Ascending aorta (tissue), 2 donors: Measurements from ENCODE around the gene STAC3. TPM values are rescaled to one million over a fixed set of nuclear protein-coding genes. Genes with fewer than 3 reads are reported as not detected.

Experiments
- DNase-seq, 2 donors: peaks; one replicate each; pipeline ENCODE4 v3.0.0-alpha.2; 2019; ENCODE audit warnings: low spot score in 2 of 2
- H3K27ac ChIP-seq, 2 donors: fragments of 200-600 bp; sonication (generic); one replicate each; pipeline ENCODE4 v1.5.1; 2016 to 2017; ENCODE audit warnings: mild to moderate bottlenecking in 1 of 2
- H3K27me3 ChIP-seq: fragments of 200-600 bp; sonication (generic); one replicate; pipeline ENCODE4 v1.5.1; 2017
- H3K36me3 ChIP-seq, 2 donors: fragments of 200-600 bp; sonication (generic); one replicate each; pipeline ENCODE4 v1.5.1; 2016
- H3K4me1 ChIP-seq, 2 donors: fragments of 200-600 bp; sonication (generic); one replicate each; pipeline ENCODE4 v1.5.1; 2016 to 2017; ENCODE audit warnings: mild to moderate bottlenecking in 1 of 2
- H3K4me3 ChIP-seq, 2 donors: fragments of 200-600 bp; sonication (generic); one replicate each; pipeline ENCODE4 v1.5.1; 2016 to 2017; ENCODE audit warnings: mild to moderate bottlenecking in 1 of 2
- H3K9me3 ChIP-seq, 2 donors: fragments of 200-600 bp; sonication (generic); one replicate each; pipeline ENCODE4 v1.5.1; 2016
- CTCF ChIP-seq, 3 experiments: fragments of 200-600 bp in 2 of 3; fragments of 450-650 bp in 1 of 3; sonication (generic) in 2 of 3; IDR thresholded peaks; one replicate each; pipeline ENCODE4 v1.5.1; 2016 to 2019; ENCODE audit warnings: antibody characterized with exemption in 3 of 3, mild to moderate bottlenecking in 1 of 3, moderate library complexity in 1 of 3
- intact Hi-C: fragments of 100-400 bp; cut with DNase I; formaldehyde crosslinking; loops from one replicate; pipeline ENCODE4 v1.15.1; 2023
- total RNA-seq: library from RNA; depleted of rRNA; stranded (reverse); fragments of >200 nt; gene quantifications from one replicate; pipeline ENCODE4 v1.1.0, GENCODE V29; 2016

The STAC3 gene
- total RNA-seq, 1 donor from 2014 or later, result not detected

- Histone ChIP-seq H3K4me3 (no peak overlapping the region), H3K4me1 (peaks cover 2 to 23% of the 10 kb centered on the region in 2 donors), H3K9me3 (no peaks in the 10 kb centered on the region), H3K36me3 (peaks cover 57 to 66% of the 10 kb centered on the region in 2 donors), H3K27me3 (no peaks in the 10 kb centered on the region), H3K27ac (peak overlapping the region in 1 of 2 donors; percentile 51)
- no peak for DNase-seq
- no peak for TF ChIP-seq CTCF (IDR thresholded peaks at IDR 0.05)
- intact Hi-C loops, result no loop called here
Observed at GRCh38 chr12:57210926-57211692, 39.9 kb downstream of the STAC3 start.

GRCh38 chr12:57210461-57210860 lies 40.5 kb downstream of the STAC3 start:
- H3K4me1 ChIP-seq, result peaks cover 0 to 18% of the 10 kb centered on the region in 2 donors
- no peaks in the 10 kb centered on the region for H3K27me3 ChIP-seq
- intact Hi-C loops, result no loop called here
- H3K27ac ChIP-seq, result no peak overlapping the region
- peaks cover 63 to 72% of the 10 kb centered on the region in 2 donors for H3K36me3 ChIP-seq
- DNase-seq, result no peak
- H3K4me3 ChIP-seq, result no peak overlapping the region
- no peaks in the 10 kb centered on the region for H3K9me3 ChIP-seq
- TF ChIP-seq CTCF (IDR thresholded peaks at IDR 0.05), result no peak

GRCh38 chr12:57209916-57210315 lies 41.1 kb downstream of the STAC3 start:
- peaks cover 69 to 78% of the 10 kb centered on the region in 2 donors for H3K36me3 ChIP-seq
- no peak overlapping the region for H3K4me3 ChIP-seq
- TF ChIP-seq CTCF (IDR thresholded peaks at IDR 0.05), result no peak
- no peaks in the 10 kb centered on the region for H3K9me3 ChIP-seq
- intact Hi-C loops, result no loop called here
- H3K27ac ChIP-seq, result no peak overlapping the region
- no peak for DNase-seq
- no peaks in the 10 kb centered on the region for H3K27me3 ChIP-seq
- peaks cover 0 to 18% of the 10 kb centered on the region in 2 donors for H3K4me1 ChIP-seq

GRCh38 chr12:57208631-57209282 lies 42.2 kb downstream of the STAC3 start:
- peaks cover 80 to 89% of the 10 kb centered on the region in 2 donors for H3K36me3 ChIP-seq
- no peak for TF ChIP-seq CTCF (IDR thresholded peaks at IDR 0.05)
- intact Hi-C loops, result no loop called here
- no peaks in the 10 kb centered on the region for H3K9me3 ChIP-seq
- H3K27ac ChIP-seq, result peak overlapping the region; percentile 28 to 52
- peaks cover 0 to 11% of the 10 kb centered on the region in 2 donors for H3K4me1 ChIP-seq
- no peak for DNase-seq
- H3K27me3 ChIP-seq, result no peaks in the 10 kb centered on the region
- no peak overlapping the region for H3K4me3 ChIP-seq

GRCh38 chr12:57207731-57208630 lies 43.0 kb downstream of the STAC3 start:
- Histone ChIP-seq H3K4me1 (peaks cover 0 to 7% of the 10 kb centered on the region in 2 donors), H3K27me3 (no peaks in the 10 kb centered on the region), H3K36me3 (peaks cover 88 to 97% of the 10 kb centered on the region in 2 donors), H3K4me3 (no peak overlapping the region), H3K27ac (peak overlapping the region; percentile 28 to 52), H3K9me3 (no peaks in the 10 kb centered on the region)
- intact Hi-C loops, result no loop called here
- DNase-seq, result no peak
- no peak for TF ChIP-seq CTCF (IDR thresholded peaks at IDR 0.05)
